Measurements from ENCODE around the gene UFC1. TPM values are rescaled to one million over a fixed set of nuclear protein-coding genes. Genes with fewer than 3 reads are reported as not detected.

Gene UFC1
- total and polyA plus RNA-seq, 2 donors from 2014 or later: 96.9 to 175 TPM

DNA sequence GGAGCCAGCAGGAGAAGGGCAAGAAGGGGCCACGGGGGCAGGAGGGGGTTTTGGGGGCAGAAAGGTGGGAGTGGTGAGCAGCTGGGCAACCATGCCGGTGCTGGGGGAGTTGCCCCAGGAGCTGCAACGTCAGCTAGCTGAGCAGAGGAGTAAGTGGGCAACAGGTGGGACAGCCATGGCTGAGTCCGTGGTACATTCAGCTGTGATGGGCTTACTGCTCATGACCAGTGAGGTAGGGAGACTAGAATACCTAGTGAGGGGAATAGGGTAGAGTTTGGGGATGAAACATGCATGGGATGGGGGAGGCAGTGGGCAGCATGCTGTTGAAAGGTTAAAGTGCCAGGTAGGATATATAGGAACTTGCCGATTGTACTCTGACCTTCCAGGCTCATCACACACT is 7.9 kb downstream of the UFC1 start:
- peaks cover 0 to 16% (median 11%) of the 10 kb centered on the region in 3 donors for H3K4me1 ChIP-seq (ENCODE audit: control insufficient read depth in 2 of 3, insufficient read depth in 2 of 3, low read depth in 1 of 3, low read length in 3 of 3)
- no peak overlapping the region for H3K27ac ChIP-seq (ENCODE audit: low read depth in 2 of 2, low read length in 2 of 2)
- TF ChIP-seq, protein P1, sequence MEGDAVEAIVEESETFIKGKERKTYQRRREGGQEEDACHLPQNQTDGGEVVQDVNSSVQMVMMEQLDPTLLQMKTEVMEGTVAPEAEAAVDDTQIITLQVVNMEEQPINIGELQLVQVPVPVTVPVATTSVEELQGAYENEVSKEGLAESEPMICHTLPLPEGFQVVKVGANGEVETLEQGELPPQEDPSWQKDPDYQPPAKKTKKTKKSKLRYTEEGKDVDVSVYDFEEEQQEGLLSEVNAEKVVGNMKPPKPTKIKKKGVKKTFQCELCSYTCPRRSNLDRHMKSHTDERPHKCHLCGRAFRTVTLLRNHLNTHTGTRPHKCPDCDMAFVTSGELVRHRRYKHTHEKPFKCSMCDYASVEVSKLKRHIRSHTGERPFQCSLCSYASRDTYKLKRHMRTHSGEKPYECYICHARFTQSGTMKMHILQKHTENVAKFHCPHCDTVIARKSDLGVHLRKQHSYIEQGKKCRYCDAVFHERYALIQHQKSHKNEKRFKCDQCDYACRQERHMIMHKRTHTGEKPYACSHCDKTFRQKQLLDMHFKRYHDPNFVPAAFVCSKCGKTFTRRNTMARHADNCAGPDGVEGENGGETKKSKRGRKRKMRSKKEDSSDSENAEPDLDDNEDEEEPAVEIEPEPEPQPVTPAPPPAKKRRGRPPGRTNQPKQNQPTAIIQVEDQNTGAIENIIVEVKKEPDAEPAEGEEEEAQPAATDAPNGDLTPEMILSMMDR (IDR thresholded peaks at IDR 0.05; ENCODE audit: borderline replicate concordance, extremely low read depth, insufficient read depth): no peak
- intact Hi-C loops (cut with DNase I): no loop called here
- no peaks in the 10 kb centered on the region for H3K9me3 ChIP-seq (ENCODE audit: control insufficient read depth in 2 of 3, insufficient read depth in 1 of 3, low read length in 3 of 3)
- H3K36me3 ChIP-seq (ENCODE audit: control insufficient read depth in 2 of 3, insufficient read depth in 3 of 3, low read length in 3 of 3): peaks cover 4 to 14% (median 8%) of the 10 kb centered on the region in 3 donors
- FAIRE-seq (no peak), DNase-seq (no peak)
- no peaks in the 10 kb centered on the region for H3K27me3 ChIP-seq (ENCODE audit: control insufficient read depth, insufficient read depth, low read length)
- H3K9ac ChIP-seq (ENCODE audit: low read length in 3 of 3): no peak overlapping the region
- H3K4me3 ChIP-seq (ENCODE audit: low read length in 3 of 3): no peak overlapping the region

DNA sequence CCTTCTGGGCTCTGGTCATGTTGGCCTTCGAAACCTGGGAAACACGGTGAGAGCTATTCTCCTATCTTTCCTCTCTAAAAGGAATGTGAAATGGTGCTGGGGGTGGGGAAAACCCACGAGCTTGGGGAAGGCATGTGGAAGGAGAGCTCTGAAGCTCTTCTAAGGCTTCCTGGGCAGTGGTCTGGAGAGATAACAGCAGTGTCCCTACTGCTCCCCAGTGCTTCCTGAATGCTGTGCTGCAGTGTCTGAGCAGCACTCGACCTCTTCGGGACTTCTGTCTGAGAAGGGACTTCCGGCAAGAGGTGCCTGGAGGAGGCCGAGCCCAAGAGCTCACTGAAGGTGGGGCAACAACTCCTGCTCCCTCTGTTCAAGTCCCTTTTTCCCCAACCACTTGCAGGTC is 8.3 kb downstream of the UFC1 start:
- intact Hi-C loops (cut with DNase I): no loop called here

DNA sequence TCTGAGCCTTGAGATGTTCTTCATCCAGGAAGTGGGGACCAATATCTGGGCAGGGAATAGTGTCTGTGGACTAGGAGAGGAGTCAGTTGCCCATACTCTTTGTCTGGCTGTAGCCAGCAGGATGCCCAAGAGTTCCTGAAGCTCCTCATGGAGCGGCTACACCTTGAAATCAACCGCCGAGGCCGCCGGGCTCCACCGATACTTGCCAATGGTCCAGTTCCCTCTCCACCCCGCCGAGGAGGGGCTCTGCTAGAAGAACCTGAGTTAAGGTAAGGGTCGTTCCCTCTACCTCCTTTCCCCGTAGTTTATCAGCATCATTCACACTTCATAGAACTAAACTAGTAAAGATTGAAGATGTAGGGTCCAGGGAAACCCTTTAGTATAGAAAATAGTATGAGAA is 9.0 kb downstream of the UFC1 start:
- TF ChIP-seq, protein P1 (IDR thresholded peaks at IDR 0.05; ENCODE audit: borderline replicate concordance, extremely low read depth, insufficient read depth): no peak
- FAIRE-seq (no peak), DNase-seq (no peak)
- no peaks in the 10 kb centered on the region for H3K9me3 ChIP-seq (ENCODE audit: control insufficient read depth in 2 of 3, insufficient read depth in 1 of 3, low read length in 3 of 3)
- intact Hi-C loops (cut with DNase I): no loop called here
- H3K36me3 ChIP-seq (ENCODE audit: control insufficient read depth in 2 of 3, insufficient read depth in 3 of 3, low read length in 3 of 3): peaks cover 4 to 14% (median 8%) of the 10 kb centered on the region in 3 donors
- H3K9ac ChIP-seq (ENCODE audit: low read length in 3 of 3): no peak overlapping the region
- H3K4me3 ChIP-seq (ENCODE audit: low read length in 3 of 3): no peak overlapping the region
- no peaks in the 10 kb centered on the region for H3K27me3 ChIP-seq (ENCODE audit: control insufficient read depth, insufficient read depth, low read length)
- H3K4me1 ChIP-seq (ENCODE audit: control insufficient read depth in 2 of 3, insufficient read depth in 2 of 3, low read depth in 1 of 3, low read length in 3 of 3): peaks cover 0 to 23% (median 11%) of the 10 kb centered on the region in 3 donors
- no peak overlapping the region for H3K27ac ChIP-seq (ENCODE audit: low read depth in 2 of 2, low read length in 2 of 2)

More for the DNA sequence above, 8.3 kb downstream of the UFC1 start:
- Histone ChIP-seq H3K9me3 (ENCODE audit: control insufficient read depth in 2 of 3, insufficient read depth in 1 of 3, low read length in 3 of 3) (no peaks in the 10 kb centered on the region), H3K27ac (ENCODE audit: low read depth in 2 of 2, low read length in 2 of 2) (no peak overlapping the region), H3K4me3 (ENCODE audit: low read length in 3 of 3) (no peak overlapping the region), H3K4me1 (ENCODE audit: control insufficient read depth in 2 of 3, insufficient read depth in 2 of 3, low read depth in 1 of 3, low read length in 3 of 3) (peaks cover 0 to 20% (median 11%) of the 10 kb centered on the region in 3 donors), H3K36me3 (ENCODE audit: control insufficient read depth in 2 of 3, insufficient read depth in 3 of 3, low read length in 3 of 3) (peaks cover 4 to 14% (median 8%) of the 10 kb centered on the region in 3 donors), H3K9ac (ENCODE audit: low read length in 3 of 3) (no peak overlapping the region), H3K27me3 (ENCODE audit: control insufficient read depth, insufficient read depth, low read length) (no peaks in the 10 kb centered on the region)
- DNase-seq (no peak), FAIRE-seq (no peak)
- TF ChIP-seq, protein P1 (IDR thresholded peaks at IDR 0.05; ENCODE audit: borderline replicate concordance, extremely low read depth, insufficient read depth): no peak

DNA sequence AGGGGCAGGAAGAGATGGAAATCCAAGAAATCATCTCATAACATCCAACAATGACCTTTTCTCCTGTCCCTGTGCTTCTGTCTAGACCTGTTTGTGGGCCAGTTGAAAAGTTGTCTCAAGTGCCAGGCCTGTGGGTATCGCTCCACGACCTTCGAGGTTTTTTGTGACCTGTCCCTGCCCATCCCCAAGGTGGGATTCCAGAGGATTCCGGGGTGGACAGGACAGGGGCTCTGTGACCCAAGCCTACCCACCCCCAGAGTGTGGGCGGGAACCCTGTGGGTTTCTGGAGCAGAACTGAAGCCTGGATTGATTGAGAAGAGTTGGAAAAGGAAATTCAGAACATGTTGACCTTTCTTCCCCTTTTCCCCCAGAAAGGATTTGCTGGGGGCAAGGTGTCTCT is 10.0 kb downstream of the UFC1 start:
- intact Hi-C loops (cut with DNase I): no loop called here
- Histone ChIP-seq H3K27me3 (ENCODE audit: control insufficient read depth, insufficient read depth, low read length) (no peaks in the 10 kb centered on the region), H3K4me1 (ENCODE audit: control insufficient read depth in 2 of 3, insufficient read depth in 2 of 3, low read depth in 1 of 3, low read length in 3 of 3) (peaks cover 0 to 23% (median 9%) of the 10 kb centered on the region in 3 donors), H3K9me3 (ENCODE audit: control insufficient read depth in 2 of 3, insufficient read depth in 1 of 3, low read length in 3 of 3) (no peaks in the 10 kb centered on the region), H3K27ac (ENCODE audit: low read depth in 2 of 2, low read length in 2 of 2) (no peak overlapping the region), H3K4me3 (ENCODE audit: low read length in 3 of 3) (no peak overlapping the region), H3K9ac (ENCODE audit: low read length in 3 of 3) (no peak overlapping the region), H3K36me3 (ENCODE audit: control insufficient read depth in 2 of 3, insufficient read depth in 3 of 3, low read length in 3 of 3) (peaks cover 4 to 14% (median 4%) of the 10 kb centered on the region in 3 donors)
- TF ChIP-seq, protein P1 (IDR thresholded peaks at IDR 0.05; ENCODE audit: borderline replicate concordance, extremely low read depth, insufficient read depth): no peak
- DNase-seq: no peak
- FAIRE-seq: no peak
